HG03025 (cell line): ENCODE measurements around the gene CPE.
"Not testable (repeated sequence)": the region's sequence is repeated elsewhere in the genome, so short reads cannot be mapped to it uniquely, and the experiment has no call there.

Experiments used
- ATAC-seq: cut with Tn5 transposase; IDR thresholded peaks from one replicate; pipeline ENCODE4 v1.9.1; 2021; ENCODE audit warnings: mild to moderate bottlenecking, moderate library complexity; ENCODE audit not compliant: unreplicated experiment, low FRiP score

Gene CPE

GRCh38 chr4:165403048-165403447, 24.2 kb downstream of the CPE start:
- ATAC-seq = no peak

- ATAC-seq = no peak
Measured at GRCh38 chr4:165403637-165404036, 24.8 kb downstream of the CPE start.

GRCh38 chr4:165404080-165404479, 25.3 kb downstream of the CPE start:
- ATAC-seq = no peak

GRCh38 chr4:165404696-165405095, 25.9 kb downstream of the CPE start:
- no peak for ATAC-seq

- no peak for ATAC-seq
Measured at GRCh38 chr4:165410214-165410613, 31.4 kb downstream of the CPE start.

- ATAC-seq = no peak
Measured at GRCh38 chr4:165415910-165416309, 37.1 kb downstream of the CPE start.

- ATAC-seq = no peak
Measured at GRCh38 chr4:165418073-165418472, 39.3 kb downstream of the CPE start.

GRCh38 chr4:165425629-165426028, 46.8 kb downstream of the CPE start:
- ATAC-seq = no peak

- no peak for ATAC-seq
Measured at GRCh38 chr4:165426331-165426730, 47.5 kb downstream of the CPE start.

GRCh38 chr4:165426823-165427222, 48.0 kb downstream of the CPE start:
- ATAC-seq = no peak

GRCh38 chr4:165428957-165429356, 50.1 kb downstream of the CPE start:
- no peak for ATAC-seq

- no peak for ATAC-seq
Measured at GRCh38 chr4:165433529-165433928, 54.7 kb downstream of the CPE start.

- no peak for ATAC-seq
Measured at GRCh38 chr4:165437691-165438090, 58.9 kb downstream of the CPE start.

GRCh38 chr4:165439344-165439743, 60.5 kb downstream of the CPE start:
- no peak for ATAC-seq

GRCh38 chr4:165439981-165440380, 61.2 kb downstream of the CPE start:
- ATAC-seq = no peak

- ATAC-seq = no peak
Measured at GRCh38 chr4:165440415-165441158, 61.8 kb downstream of the CPE start.

GRCh38 chr4:165443276-165443675, 64.5 kb downstream of the CPE start:
- ATAC-seq = no peak

- ATAC-seq = no peak
Measured at GRCh38 chr4:165448700-165449099, 69.9 kb downstream of the CPE start.

GRCh38 chr4:165449333-165449732, 70.5 kb downstream of the CPE start:
- ATAC-seq = no peak

- ATAC-seq = no peak
Measured at GRCh38 chr4:165450871-165451270, 72.1 kb downstream of the CPE start.

GRCh38 chr4:165453140-165453539, 74.3 kb downstream of the CPE start:
- ATAC-seq = not testable (repeated sequence)

GRCh38 chr4:165454426-165454825, 75.6 kb downstream of the CPE start:
- no peak for ATAC-seq

- no peak for ATAC-seq
Measured at GRCh38 chr4:165457793-165458192, 79.0 kb downstream of the CPE start.
